IMR-90 (cell line): ENCODE measurements around the gene ITFG2.

Source experiments
- CEBPB ChIP-seq: IDR thresholded peaks from 2 replicates; pipeline ENCODE4 v1.6.1; 2012; ENCODE audit warnings: low read depth, low read length, improper control_type of control experiment
- MAZ ChIP-seq: IDR thresholded peaks from 2 replicates; pipeline ENCODE4 v1.6.1; 2012; ENCODE audit warnings: low read depth, mild to moderate bottlenecking, low read length, improper control_type of control experiment, moderate library complexity, borderline replicate concordance
- POLR2A ChIP-seq: IDR thresholded peaks from 2 replicates; pipeline ENCODE4 v1.6.1; 2012; ENCODE audit warnings: mild to moderate bottlenecking, low read depth, low read length
- SMC3 ChIP-seq: fragments of 150-350 bp; IDR thresholded peaks from 2 replicates; pipeline ENCODE4 v1.6.1; 2016; ENCODE audit warnings: low read depth, mild to moderate bottlenecking, antibody characterized with exemption, low read length, moderate library complexity
- TF ChIP-seq, protein P1 (sequence below): conservative IDR thresholded peaks from 2 replicates; pipeline ENCODE4 v1.5.1; 2012; ENCODE audit warnings: mild to moderate bottlenecking, low read depth, low read length, improper control_type of control experiment
- TF ChIP-seq, protein P2 (sequence below): fragments of 150-350 bp; IDR thresholded peaks from 2 replicates; pipeline ENCODE4 v1.6.1; 2017; ENCODE audit warnings: mild to moderate bottlenecking, antibody characterized with exemption, low read length, low read depth

DNA sequence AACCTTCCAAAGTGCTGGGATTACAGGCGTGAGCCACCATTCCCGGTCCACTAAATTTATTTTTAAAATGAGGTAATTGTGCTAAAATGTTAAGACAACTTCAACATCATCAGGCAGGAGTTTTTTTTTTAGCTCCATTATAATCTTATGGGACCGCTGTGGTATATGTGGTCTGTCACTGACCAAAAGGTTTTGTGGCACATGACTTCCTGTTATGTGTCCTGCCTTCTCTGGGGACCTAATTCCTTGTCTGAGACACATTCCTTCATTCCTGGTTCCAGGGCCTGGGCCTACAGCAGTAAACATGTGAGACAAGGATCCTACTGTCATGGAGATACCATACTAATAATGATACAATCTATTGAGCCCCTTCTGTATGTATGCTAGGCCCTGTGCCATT, 39.5 kb downstream of the ITFG2 start:
- TF ChIP-seq, protein P1, sequence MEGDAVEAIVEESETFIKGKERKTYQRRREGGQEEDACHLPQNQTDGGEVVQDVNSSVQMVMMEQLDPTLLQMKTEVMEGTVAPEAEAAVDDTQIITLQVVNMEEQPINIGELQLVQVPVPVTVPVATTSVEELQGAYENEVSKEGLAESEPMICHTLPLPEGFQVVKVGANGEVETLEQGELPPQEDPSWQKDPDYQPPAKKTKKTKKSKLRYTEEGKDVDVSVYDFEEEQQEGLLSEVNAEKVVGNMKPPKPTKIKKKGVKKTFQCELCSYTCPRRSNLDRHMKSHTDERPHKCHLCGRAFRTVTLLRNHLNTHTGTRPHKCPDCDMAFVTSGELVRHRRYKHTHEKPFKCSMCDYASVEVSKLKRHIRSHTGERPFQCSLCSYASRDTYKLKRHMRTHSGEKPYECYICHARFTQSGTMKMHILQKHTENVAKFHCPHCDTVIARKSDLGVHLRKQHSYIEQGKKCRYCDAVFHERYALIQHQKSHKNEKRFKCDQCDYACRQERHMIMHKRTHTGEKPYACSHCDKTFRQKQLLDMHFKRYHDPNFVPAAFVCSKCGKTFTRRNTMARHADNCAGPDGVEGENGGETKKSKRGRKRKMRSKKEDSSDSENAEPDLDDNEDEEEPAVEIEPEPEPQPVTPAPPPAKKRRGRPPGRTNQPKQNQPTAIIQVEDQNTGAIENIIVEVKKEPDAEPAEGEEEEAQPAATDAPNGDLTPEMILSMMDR = no peak
- TF ChIP-seq POLR2A = no peak
- no peak for TF ChIP-seq MAZ
- TF ChIP-seq, protein P2, sequence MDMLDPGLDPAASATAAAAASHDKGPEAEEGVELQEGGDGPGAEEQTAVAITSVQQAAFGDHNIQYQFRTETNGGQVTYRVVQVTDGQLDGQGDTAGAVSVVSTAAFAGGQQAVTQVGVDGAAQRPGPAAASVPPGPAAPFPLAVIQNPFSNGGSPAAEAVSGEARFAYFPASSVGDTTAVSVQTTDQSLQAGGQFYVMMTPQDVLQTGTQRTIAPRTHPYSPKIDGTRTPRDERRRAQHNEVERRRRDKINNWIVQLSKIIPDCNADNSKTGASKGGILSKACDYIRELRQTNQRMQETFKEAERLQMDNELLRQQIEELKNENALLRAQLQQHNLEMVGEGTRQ = no peak
- TF ChIP-seq SMC3 = no peak
- no peak for TF ChIP-seq CEBPB
